GM21528 (cell line): ENCODE measurements around the gene GYPB.
"Not testable (repeated sequence)": the region's sequence is repeated elsewhere in the genome, so short reads cannot be mapped to it uniquely, and the experiment has no call there.

Experiments used
- ATAC-seq: cut with Tn5 transposase; IDR thresholded peaks from one replicate; pipeline ENCODE4 v1.9.1; 2021; ENCODE audit warnings: mild to moderate bottlenecking, moderate library complexity; ENCODE audit not compliant: unreplicated experiment, low FRiP score

Gene GYPB

DNA sequence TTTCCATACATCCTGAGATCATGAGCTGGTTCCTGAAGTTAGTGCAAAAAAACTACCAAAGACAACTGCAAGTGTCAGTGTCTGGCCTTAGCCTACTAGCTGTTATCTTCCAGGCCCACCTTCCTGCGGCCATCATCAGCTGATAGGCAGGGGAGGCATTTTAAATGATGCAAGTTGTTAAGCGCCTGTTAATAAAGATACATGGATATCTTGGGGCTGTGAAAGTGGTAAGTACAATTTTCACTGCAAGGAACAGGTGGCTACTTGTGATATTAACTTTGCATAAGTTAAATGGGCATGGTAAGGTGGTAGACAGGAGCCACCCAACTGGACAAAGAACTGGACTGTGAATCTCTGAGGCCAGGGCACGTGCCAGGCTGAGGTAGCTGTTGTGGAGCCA, at the start of gene GYPB:
TSS of gene GYPB (minus strand) at position 104 of the 400 bp plus-strand sequence. CDS start at position 11, 93 bp downstream.
- ATAC-seq: not testable (repeated sequence)

DNA sequence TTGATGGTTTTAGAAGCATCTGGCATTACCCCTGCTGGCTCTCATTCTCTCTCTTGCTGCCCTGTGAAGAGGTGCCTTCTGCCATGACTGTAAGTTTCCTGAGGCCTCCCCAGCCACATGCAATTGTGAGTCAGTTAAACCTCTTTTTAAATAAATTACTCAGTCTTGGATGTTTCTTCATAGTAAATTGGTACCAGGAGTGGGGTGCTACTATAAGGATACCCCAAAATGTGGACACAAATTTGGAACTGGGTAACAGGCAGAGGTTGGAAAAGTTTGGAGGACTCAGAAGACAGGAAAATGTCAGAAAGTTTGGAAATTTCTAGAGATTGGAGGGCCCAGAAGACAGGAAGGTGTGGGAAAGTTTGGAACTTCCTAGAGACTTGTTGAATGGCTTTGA, 42.4 kb upstream of the GYPB start:
- not testable (repeated sequence) for ATAC-seq

DNA sequence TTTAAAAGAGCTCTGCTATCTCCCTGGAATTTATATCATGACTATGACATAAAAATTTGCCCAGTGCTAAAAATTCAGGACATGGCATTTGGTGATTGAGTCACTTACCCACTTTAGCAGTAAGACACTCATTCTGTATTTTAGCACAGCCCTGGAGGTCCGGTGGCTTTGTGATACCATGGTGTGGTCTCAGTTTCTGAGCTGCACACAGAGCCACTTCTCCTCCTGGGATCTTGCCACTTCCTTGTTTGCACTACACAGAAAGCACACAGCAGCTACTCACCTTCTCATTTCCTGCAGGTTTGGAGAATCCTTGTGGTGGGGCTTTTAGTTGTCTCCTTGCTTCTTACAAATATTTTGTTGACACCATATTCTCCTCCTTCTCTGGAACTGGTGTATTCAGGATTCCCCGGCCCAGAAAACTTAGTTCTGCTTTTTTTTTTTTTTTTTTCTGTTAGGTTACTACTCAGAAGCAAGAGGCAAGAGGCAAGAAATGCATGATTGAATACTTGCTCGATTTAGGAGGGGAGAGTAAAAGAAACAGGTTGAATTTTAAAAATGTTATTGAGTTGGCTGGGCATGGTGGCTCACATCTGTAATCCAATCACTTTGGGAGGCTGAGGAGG, 41.2 kb upstream of the GYPB start:
- not testable (repeated sequence) for ATAC-seq

DNA sequence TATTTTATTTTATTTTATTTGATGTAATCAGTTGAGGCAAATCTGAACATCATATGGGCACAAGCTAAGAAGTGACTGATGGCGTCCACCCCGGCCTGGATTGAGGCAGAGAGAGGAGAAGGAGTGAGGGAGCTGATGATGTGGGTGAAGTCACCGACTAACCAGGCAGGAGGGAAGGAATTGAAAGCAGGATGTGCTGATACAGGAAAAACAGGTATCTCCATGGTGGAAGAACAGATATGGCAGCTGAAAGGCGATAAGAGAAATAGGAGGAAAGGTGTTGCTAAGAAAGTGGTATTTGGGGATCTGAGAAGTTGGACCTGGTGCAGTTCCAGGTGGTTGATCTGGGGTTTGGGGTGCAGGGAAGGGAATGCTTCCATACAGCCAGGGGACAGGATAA, 37.6 kb upstream of the GYPB start:
- ATAC-seq: no peak

DNA sequence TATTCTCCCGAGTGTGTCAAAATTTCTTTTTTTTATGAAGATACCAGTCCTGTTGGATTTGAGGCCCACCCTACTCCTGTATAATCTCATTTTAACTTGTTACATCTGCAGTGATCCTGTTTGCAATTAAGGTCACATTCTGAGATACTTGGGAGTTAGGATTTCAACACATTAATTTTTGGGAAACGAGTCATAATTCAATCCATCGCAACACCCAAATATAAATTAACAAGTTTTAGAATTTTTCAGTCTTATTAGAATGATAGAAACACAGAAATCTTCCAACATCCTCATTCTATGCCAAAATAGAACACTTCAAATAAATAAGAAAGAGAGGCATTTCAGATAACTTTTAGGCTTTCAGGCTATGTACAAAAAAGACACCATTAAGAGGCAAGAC, 36.2 kb upstream of the GYPB start:
- not testable (repeated sequence) for ATAC-seq

DNA sequence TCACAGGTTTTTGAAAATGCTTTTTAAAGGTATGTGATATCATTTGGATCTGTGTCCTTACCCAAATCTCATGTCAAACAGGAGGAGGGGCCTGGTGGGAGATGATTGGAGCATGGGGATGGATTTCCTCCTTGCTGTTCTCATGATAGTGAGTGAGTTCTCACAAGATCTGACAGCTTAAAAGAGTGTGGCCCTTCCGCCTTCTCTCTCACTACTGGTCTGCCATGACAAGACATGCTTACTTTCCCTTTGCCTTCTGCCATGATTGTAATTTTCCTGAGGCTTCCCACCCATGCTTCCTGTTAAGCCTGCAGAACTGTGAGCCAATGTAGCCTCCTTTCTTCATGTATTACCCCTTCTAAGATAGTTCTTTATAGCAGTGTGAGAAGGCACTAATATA, 32.3 kb upstream of the GYPB start:
- ATAC-seq: not testable (repeated sequence)

DNA sequence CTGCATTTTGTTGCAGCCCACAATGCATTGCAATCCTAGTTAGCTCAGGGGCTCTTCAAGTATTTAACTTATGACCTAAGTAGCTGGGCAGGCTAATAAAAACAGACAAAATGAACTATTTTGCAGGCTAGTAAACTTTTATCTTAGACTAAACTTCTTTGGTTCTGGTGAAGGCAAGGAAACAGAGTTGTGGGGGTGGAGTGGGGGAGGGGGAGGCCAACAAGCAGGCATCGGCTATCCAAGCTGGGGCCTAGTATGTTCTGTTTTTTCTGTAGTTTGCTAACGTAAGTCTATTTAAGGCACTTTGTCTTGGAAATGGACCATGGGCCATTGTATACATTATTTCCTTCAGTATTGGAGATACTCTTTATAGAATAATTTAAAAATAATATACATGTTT, 31.5 kb upstream of the GYPB start:
- not testable (repeated sequence) for ATAC-seq

DNA sequence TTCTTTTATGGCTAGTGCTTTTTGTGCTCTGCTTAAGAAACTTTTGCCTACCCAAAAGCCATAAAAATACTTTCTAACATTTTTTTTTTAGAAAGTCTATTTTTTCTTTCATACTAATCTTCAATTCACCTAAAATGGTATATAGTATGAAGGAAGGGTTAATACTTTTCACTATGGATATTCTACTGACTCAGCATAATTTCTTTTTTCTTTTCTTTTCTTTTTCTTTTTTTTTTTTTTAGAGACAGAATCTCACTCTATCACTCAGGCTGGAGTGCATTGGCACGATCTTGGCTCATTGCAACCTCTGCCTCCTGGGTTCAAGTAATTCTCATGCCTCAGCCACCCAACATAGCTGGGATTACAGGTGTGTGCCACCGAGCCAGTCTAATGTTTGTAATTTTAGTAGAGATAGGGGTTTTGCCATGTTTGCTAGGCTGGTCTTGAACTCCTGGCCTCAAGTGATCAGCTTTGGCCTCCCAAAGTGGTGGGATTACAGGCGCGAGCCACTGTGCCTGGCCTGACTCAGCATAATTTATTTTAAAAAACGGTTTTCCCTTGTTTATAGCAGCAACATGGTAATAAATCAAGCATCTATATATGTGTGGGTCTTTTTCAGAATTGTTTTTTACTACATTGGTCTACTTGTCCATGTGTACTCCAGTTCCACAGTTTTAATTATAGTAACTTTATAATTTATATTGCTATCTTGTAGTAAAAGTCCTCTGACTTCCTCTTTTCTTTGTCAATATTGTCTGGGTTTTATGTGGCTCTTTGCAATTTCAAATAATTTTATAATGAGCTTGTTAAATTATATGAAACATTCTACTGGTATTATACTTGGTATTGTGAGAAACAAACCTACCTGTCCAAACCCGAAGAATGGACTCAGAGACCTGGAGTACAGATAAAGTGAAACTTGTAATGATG, 30.6 kb upstream of the GYPB start:
- ATAC-seq: not testable (repeated sequence)

DNA sequence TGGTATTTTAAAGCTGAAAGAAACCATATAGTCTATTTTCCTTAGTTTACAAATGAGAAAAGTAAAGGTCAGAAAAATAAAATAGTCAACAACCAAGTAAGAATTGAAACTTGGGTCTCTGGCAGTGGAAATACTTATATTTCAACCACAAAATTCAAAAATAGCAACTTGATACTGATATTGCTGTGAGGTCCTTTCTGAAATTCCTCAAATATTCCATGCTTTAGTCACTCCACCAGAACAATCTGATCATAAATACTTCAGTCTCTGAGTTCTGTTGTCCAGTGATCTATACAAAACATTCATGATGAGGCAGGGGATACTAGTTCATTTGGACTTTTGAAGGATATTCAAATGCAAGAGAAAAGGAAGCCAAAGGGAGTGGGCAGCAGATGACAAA, 25.8 kb upstream of the GYPB start:
- not testable (repeated sequence) for ATAC-seq

DNA sequence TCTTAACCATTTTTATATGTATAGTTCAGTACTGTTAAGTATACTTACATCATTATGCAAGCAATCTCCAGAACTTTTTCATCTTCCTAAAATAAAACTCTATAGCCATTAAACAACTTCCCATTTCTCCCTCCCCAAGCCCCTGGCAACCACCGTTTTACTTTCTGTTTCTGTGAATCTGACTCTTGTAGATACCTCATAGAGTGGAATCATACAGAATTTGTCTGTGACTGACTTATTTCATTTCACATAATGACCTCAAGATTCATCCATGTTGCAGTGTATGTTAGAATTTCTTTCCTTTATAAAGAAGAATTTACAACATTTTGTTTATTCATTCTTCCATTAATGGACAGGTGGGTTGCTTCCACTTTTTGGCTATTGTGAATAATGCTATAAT, 13.4 kb upstream of the GYPB start:
- not testable (repeated sequence) for ATAC-seq

DNA sequence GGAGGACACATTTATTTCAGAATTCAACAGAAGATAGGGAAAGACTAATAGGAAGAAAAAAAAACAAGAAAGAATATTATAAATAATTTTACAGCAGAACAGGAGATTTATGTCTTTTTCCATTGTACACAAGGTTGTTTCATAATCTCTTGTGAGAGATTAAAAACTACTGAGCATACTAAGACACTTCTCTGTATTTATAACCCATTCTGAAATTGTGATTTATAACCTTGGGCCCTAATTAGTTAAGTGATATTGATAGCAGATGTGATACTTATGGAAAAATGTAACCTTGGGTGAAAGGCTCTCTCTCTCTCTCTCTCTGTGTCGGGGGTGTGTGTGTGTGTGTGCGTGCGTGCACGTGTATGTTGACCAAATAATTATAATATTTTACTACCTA, 12.7 kb upstream of the GYPB start:
- not testable (repeated sequence) for ATAC-seq

DNA sequence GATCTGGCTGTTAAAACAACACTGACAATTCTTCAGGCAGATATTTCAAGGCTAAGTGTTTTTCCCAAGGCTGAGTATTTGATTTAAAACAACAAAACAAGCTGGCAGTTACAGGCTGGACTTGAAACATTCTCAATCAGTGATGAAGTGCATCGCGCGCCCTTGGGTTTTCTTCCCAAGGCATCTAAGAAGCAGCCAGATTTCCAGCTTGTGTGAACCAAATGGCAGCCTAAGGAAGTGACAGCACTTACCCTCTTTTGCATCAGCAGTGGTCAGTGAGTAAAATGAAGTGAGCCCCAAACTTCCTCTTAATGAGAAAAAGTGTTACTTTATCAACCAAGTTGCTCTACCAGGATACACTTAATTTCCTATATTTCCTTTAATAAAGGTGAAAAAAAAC, 12.2 kb upstream of the GYPB start:
- not testable (repeated sequence) for ATAC-seq

DNA sequence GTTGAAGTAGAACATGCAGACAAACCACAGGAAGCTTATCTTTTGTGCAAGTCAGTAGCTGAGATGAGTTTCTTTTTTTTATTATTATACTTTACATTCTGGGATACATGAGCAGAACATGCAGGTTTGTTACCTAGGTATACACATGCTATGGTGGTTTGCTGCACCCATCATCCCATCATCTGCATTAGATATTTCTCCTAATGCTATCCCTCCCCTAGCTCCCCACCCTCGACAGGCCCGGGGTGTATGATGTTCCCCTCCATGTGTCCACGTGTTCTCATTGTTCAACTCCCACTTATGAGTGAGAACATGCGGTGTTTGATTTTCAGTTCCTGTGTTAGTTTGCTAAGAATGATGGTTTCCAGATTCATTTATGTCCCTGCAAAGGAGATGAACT, 11.5 kb upstream of the GYPB start:
- not testable (repeated sequence) for ATAC-seq

DNA sequence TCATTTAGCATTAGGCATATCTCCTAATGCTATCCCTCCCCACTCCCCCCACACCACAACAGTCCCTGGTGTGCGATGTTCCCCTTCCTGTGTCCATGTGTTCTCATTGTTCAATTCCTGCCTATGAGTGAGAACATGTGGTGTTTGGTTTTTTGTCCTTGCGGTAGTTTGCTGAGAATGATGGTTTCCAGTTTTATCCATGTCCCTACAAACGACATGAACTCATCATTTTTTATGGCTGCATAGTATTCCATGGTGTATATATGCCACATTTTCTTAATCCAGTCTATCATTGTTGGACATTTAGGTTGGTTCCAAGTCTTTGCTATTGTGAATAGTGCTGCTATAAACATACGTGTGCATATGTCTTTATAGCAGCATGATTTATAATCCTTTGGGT, 7.5 kb upstream of the GYPB start:
- ATAC-seq: not testable (repeated sequence)

DNA sequence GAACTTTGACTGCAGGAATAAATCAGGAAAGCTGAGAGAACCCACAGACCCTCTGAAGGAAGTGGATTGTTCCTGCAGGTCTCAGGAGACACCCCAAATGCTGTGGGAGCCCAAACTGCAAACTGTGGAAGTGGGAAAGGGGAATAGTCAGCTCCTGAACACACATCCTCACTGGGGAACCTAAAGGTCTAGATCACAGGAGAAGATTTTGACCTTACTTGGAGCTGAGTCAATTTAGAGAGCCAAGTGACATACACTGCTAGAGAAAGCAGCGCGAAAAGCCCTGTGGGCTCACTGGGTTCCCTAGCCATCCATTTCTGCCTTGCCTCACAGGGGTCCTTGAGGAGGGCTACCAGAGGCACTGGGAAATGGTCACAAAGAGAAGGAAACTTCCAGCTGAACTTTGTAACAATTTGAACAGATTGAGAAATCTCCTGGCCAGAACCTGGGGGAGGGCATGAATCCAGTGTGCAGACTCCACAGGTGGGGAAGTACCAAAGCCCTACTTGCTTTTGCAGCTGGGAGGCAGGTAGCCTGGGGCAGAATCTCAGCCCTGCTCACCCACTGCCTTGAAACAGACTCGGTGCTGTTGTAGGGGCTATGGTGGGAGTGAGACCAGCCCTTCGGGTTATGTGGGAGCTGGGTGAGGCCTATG, 5.3 kb upstream of the GYPB start:
- not testable (repeated sequence) for ATAC-seq

DNA sequence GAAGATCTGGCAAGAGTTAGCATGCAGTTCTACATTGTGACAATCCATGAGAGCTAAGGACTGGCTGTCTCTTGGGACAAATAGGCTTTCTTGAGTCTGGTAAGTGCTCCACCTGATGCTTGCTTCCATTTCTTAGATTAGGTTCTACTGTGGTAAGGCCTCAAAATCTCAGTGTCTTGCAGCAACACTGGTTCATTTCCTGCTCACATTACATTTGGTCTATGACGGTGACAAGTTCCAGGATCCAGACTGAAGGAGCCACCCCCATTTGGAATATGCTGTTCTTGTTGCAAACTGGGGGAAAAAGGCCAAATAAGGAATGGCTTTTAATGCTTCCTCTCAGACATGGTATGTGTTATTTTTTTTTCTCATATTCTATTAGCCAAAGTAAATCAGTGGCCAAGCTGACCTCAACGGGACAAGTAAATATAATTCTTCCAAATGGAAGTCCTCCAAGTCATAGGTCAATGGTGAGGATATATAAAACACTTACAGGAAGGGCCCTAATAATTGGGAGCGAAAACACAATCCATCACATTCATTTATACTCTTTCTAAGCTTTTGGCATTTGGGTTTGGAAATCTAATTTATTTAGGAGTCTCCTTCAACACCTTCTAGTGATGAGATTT, 3.7 kb upstream of the GYPB start:
- ATAC-seq: not testable (repeated sequence)

DNA sequence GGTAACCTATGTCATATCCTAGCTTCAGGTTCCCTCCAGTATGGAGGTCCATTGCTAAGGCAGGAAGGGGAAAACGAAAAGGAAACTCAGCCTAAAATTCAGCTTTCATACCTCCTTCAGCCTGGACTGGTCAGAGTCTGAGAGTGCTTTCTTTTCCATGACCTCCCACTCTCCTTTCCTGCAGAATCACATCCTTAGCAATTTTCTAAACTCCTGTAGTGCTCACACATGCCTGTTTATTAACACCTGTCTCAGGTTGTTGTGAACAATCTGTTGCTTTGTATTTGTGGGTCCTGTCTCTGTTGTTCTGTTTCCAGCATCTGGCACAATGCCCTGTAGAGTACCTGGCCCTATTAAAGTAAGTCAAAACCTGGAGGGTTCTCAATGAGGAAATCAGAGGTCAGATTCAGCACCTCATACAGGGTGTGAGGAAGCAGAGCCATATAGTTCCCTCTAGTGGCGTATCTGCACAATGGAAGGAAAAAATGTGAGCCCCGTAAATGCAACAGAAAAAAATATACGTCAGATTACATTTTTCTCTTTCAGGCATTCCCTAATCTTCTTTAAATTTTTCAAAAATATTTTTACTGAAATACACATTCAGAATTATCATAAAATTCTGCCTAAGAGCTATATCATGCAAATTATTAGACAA, 2.3 kb upstream of the GYPB start:
- ATAC-seq: not testable (repeated sequence)

DNA sequence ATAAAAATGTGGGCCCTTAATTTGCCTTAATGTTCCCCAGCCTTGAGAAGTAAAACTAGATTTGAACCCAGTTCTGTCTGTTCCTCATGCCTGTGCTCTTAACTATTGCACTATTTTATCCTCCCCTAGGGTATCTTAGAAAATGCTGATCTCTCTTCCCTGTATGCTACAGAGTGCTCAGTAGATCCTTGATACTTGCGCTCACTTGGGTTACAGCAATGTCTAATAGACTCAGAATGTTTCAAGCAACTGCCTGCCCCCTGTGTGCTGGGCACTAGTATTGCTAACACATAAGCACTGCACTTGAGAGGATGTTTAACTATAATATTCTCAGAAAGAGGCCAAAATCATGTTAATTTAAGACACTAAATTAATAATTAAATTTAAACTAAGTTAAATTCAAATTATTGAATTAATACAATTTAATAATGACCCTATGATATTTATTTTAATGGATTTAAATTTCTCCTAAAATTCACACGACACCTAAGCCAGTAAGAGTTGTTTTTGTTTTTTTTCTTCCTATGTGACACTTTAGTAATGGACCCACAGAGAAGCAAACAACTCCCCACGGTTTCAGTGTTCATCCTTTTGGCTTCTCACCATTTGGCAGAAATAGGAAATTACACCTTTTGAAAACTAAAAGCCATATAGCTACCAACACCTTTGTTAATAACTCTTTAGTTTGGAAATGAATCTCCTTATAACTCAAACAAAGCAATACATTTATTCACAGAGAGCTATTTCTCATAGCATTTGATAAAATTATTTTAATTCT, 768 bp downstream of the GYPB start:
- ATAC-seq: not testable (repeated sequence)

DNA sequence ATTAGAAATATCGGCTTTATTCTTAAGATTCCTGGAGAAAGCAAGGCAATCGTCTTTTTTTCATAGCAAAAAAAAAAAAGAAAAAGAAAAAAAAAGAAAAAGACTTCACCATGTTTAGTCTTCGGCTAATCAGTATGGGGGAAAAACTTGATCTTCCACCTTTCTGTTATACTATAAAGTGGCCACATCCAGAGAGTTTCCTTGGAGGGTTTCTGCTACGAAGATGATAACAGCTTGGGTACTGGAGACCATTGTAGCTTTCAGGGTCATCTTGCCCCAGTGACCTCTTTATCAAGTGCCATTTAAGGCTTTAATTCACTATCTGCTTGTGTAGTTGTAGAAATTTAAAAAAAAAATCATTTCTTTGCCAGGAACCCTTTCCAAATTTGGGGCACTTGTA, 1.9 kb downstream of the GYPB start:
- not testable (repeated sequence) for ATAC-seq
